ENCODE data around the gene GMPR. TPM values are rescaled to one million over a fixed set of nuclear protein-coding genes. Genes with fewer than 3 reads are reported as not detected.
A peak's percentile ranks its signal among the peaks of the same experiment; 100 is the strongest.

Gene GMPR
- total RNA-seq, 1 donor from 2014 or later = 1.9 TPM

DNA sequence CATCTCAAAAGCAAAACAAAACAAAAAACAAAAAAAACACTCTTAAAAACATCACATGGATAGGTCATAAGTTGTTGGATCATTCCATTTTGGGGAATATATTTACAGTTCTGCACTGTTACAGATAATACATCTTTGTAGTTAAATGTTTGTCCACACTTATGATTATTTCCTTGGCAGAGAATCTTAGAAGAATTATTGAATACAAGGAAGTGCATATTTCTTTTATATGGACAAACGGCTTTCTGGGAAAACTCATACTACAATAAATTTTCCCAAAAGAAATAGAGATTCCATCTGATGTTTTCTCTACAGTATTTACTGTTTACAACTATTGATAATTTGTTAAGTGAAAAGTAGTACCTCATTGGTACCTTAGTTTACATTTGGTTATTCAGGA is 33.8 kb downstream of the GMPR start:
- no peak for DNase-seq

GRCh38 chr6:16273256-16273655 is 34.9 kb downstream of the GMPR start:
- DNase-seq = no peak

GRCh38 chr6:16274483-16274882 is 36.1 kb downstream of the GMPR start:
- no peak for DNase-seq

DNA sequence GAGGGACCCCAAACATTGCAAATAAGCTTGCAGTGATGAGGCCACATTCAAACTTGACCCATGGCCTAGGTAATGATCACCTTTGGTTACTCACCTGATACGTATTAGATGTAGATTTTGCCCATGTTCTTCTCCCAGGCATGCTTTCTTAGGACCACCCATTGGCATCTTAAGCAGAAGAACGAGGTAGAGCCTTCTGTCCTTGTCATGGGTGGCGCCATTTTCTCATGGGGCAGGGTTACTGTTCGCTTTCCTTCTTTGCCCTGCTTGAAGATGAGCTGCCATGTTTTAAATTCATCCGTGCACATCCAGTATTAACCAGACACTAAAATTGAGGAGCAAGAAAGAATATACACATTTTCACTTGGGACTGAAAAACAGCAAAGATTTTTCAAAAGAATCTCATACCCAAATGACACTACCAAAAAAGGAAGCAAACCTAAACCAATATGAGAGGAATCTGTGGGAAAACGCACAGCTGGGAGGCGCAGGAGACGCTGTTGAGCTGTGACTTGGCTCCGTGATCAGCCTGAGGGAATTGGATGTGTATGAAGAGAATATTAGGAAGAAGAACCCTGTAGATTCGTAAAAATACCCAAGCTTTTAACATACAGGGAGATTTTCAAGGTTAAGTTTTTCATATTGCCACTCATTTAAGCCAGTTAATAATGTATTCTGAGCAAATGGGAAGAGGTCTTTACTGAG is 36.6 kb downstream of the GMPR start:
- DNase-seq = no peak

GRCh38 chr6:16277101-16277981 is 39.0 kb downstream of the GMPR start:
- DNase-seq = no peak

DNA sequence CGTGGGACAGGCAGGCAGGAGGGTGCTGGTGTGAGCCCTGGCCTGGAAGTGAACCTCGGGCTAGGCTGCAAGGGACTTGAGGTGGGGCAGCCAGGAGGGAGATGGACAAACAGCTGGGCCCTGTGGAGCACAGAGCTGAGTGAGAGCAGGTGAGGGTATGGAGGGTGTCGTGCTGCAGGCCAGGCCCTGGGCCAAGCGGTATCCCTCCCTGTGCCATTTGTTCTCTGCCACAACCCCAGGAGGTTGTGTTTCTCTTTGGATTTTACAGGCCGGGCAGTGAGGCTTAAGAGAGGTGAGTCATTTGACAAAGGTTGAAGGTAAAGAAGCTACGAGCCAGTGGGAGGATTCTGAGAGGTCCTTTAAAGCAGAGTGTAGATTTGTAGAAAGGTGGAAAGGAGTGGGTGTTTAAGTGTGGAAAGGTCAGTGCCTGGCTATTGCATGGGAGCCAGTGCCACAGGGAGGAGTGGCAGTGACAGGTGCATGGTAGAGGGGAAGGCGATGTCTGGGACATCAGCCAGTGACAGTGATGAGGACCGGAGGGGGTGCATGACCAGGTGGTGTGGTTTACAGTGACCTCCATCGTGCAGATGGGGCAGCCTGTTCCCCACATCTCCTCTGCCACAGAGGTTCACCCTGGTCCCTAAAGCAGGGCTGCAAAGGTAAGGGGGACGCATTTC is 39.8 kb downstream of the GMPR start:
- DNase-seq = no peak

DNA sequence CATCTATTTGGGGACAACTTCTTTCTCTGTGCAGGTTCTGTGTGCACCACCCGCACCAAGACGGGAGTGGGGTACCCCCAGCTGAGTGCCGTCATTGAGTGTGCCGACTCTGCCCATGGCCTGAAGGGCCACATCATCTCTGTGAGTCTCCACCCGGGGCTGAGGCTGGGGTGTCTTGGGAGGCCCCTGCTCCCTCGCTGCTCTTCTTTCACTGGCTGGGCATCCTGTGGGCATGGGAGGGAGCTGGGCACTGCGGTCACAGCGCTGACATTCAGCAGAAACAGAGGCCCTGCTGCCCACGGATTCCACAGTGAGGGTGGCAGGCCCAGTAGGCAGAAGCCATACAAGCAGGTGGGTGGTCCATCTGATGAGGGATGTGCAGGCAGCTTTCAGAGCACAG is 40.4 kb downstream of the GMPR start:
- DNase-seq = no peak

DNA sequence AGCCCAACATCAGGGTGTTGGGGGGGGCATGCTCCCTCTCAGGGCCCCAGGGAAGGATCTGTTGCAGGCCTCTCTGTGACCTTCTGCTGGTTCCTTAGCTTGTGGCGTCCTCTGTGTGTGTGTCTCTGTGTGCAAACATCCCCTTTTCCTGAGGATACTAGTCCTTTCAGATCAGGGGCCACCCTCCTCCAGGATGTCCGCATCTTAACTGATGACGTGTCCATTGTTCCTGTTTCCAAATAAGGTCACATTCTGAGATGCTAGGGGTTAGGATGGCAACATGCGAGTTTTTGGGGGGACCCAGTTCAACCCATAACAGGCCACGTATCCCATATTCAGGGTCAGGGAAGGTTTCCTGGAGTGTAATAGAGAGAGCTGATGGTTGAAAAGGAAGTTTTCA is 40.9 kb downstream of the GMPR start:
- no peak for DNase-seq

GRCh38 chr6:16282370-16282769 is 44.0 kb downstream of the GMPR start:
- DNase-seq = no peak

- DNase-seq = no peak
These were observed 46.1 kb downstream of the GMPR start for GRCh38 chr6:16284472-16284871.

DNA sequence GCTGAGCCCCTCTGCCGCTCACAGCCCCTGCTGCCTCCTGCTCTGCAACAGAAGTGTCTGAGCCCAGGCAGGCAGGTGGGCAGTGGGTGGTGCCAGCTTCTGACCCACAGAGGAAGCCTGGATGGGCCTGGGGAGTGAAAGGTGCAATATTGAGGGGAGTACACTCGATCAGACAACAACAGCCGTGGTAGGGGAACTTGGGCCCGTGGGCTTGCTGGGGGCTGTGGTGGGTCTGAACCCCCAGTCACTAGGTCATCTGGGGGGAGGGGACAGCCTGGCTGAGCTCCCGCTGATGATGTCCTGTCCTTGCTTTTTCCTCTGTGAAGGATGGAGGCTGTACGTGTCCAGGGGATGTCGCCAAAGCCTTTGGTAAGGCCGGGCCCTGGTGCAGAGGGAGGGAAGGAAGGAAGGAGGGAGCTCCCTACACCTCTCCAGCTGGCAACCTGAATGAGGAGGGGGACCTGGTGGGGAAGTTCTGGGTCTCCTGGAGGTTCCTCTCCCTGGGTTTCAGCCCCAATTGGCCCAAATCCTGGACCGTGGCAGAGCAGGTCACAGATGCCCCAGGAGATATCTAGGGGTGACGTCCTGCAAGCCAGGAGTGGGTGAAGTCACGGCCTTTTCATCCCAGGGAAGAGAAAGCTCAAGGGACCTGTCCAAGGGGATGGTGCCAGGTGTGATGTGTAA is 47.2 kb downstream of the GMPR start:
- no peak for DNase-seq

DNA sequence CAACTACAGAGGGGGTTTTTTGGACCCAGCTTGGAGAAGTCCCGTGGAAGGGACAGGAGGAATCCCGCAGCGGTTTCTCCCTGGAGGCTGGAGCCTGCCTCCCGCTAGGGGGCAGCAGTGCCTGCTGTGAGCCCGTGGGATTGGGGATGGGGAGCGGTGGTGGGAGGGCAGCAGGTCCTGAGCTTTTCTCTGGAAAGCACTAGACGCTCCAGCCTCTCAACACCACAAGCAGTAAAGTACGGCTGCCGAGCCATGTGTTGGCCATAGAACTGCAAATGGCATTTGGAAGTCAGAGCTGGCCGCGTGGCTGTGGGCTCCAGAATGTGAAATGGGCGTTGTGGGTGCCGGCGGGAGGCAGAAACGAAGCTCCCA is 47.8 kb downstream of the GMPR start:
- peak; percentile 38 for DNase-seq

DNA sequence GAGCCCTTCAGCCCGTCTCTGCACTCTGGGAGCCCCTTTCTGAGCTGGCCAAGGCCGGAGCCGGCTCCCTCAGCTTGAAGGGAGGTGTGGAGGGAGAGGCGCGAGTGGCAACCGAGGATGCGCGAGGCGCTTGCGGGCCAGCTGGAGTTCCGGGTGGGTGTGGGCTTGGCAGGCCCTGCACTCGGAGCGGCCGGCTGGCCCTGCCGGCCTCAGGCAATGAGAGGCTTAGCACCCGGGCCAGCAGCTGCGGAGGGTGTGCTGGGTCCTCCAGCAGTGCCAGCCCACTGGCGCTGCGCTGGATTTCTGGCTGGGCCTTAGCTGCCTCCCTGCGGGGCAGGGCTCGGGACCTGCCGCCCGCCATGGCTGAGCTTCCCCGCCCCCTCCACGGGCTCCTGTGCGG is 49.8 kb downstream of the GMPR start:
- no peak for DNase-seq

DNA sequence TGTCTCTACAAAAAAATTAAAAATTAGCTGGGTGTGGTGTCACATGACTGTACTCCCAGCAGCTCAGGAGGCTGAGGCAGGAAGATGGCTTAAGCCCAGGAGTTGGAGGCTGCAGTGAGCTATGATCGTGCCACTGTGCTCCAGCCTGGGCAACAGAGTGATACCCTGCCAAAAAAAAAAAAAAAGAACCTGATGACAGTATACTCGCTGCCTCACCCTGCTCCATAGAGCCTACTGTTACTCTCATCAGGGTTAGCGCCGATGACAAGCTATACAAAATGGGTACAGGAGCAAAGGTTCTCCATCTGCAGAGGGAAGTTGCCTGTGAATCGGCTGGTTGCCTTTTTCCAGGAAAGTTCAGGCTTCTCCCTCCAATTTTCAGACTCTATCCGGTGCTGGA is 53.4 kb downstream of the GMPR start:
- DNase-seq = no peak

DNA sequence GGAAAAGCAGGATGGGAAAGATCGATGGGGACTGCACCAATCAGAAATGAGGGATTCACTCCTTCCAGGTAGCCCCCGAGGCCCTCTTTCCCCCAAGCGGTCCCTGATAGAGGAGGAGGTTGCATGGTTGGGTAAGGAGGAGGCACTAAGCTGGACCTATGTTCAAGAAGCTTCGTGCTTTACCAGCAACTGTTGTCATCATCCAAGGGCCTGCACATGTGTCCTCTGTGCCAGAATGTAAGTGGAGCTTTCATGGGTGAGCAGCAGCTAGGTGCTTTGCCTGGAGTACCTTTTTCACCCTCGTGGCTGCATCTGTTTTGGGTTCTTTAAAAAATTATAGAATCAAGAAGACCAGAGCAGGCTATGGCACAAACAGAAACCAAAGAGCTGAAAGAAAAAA is 54.0 kb downstream of the GMPR start:
- DNase-seq = no peak

- no peak for DNase-seq
These were observed 54.6 kb downstream of the GMPR start for GRCh38 chr6:16292942-16293341.

GRCh38 chr6:16294371-16294770 is 56.0 kb downstream of the GMPR start:
- no peak for DNase-seq

DNA sequence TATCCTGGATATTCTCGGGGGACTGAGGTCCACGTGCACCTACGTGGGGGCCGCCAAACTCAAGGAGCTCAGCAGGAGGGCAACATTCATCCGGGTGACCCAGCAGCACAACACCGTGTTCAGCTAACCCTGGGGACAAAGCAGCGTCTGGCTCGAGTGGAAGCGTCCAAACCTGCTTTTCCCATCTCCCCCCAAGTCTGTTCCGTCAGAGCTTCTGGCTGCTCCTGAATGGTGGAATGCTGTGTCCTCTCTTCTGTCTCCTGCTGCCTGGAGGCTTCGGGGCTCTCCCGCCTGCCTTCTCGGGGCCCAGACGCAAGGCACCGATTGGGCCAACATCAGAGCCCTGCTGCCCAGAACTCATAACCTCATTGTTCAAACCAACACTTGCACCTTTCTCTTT is 56.7 kb downstream of the GMPR start:
- DNase-seq = no peak

GRCh38 chr6:16295471-16295870 is 57.1 kb downstream of the GMPR start:
- DNase-seq = no peak

DNA sequence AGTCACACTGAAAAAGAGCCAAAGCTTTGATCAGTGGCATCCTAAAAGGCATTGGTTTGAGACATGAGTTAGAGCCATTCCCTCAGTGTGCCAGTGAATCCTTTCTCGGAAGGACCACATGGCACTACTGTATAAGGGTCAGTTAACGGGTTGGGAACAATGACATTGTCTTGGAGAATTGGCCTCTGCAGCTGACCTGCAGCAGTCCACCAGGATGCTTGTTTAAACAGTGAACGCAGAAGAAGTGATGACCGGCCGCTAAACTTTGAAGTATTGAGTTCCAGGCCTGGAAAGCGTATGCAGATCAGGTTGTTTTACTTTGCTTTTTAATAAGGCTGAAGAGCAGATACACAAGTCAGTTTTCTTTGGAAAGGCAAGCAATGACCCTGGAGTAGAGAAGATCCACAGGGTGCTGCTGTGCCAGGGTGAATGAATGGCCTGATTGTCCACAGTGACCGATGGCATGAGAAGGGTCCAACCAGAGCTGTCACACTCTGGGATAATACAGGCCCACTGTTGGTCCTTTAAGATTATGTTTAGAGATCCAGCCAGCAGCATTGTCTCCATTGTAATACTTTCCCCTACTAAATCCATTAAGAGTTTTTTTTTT is 57.8 kb downstream of the GMPR start:
- DNase-seq = peak; percentile 28

GRCh38 chr6:16299861-16300260 is 61.5 kb downstream of the GMPR start:
- DNase-seq = no peak

GRCh38 chr6:16301511-16301910 is 63.1 kb downstream of the GMPR start:
- DNase-seq = no peak

All from occipital lobe (tissue), 2 donors.